Neural cell (in vitro differentiated cells): ENCODE measurements around the gene RNF187. TPM values are rescaled to one million over a fixed set of nuclear protein-coding genes. Genes with fewer than 3 reads are reported as not detected.
A peak's percentile ranks its signal among the peaks of the same experiment; 100 is the strongest.

ENCODE experiments used
- H2AFZ ChIP-seq: fragments of 200-600, 300-800 bp; sonication (generic), shearing (Covaris generic); 2 replicates; pipeline ENCODE4 v1.6.0; 2014; ENCODE audit warnings: low read depth, mild to moderate bottlenecking, antibody characterized with exemption, low read length, moderate library complexity
- H3F3A ChIP-seq: fragments of 200-600 bp; shearing (Covaris generic); 2 replicates; pipeline ENCODE4 v1.6.1; 2016; ENCODE audit warnings: mild to moderate bottlenecking, moderate library complexity, mixed read lengths, antibody characterized with exemption, low read length; ENCODE audit not compliant: insufficient read depth, poor library complexity, severe bottlenecking
- H3K27ac ChIP-seq: fragments of 200-600, 300-800 bp; sonication (generic), shearing (Covaris generic); 2 replicates; pipeline ENCODE4 v1.5.1; 2014; ENCODE audit warnings: mild to moderate bottlenecking, low read length, moderate library complexity
- H3K27me3 ChIP-seq: fragments of 300-800, 200-600 bp; sonication (generic), shearing (Covaris generic); 2 replicates; pipeline ENCODE4 v1.6.0; 2014; ENCODE audit warnings: mild to moderate bottlenecking, low read depth, low read length, moderate library complexity; ENCODE audit not compliant: insufficient read depth
- H3K36me3 ChIP-seq: fragments of 300-800, 200-600 bp; sonication (generic), shearing (Covaris generic); 2 replicates; pipeline ENCODE4 v1.5.1; 2014; ENCODE audit warnings: mild to moderate bottlenecking, antibody characterized with exemption, low read length, moderate library complexity; ENCODE audit not compliant: insufficient read depth
- H3K4me2 ChIP-seq: fragments of 300-800, 200-600 bp; sonication (generic), shearing (Covaris generic); 2 replicates; pipeline ENCODE4 v1.6.0; 2014; ENCODE audit warnings: mild to moderate bottlenecking, low read length
- H3K4me3 ChIP-seq: fragments of 300-800, 200-600 bp; sonication (generic), shearing (Covaris generic); 2 replicates; pipeline ENCODE4 v1.5.1; 2014; ENCODE audit warnings: mild to moderate bottlenecking, low read length, moderate library complexity
- H3K79me2 ChIP-seq: fragments of 200-600 bp; shearing (Covaris generic); replicated peaks from 2 replicates; pipeline ENCODE4 v1.6.0; 2014; ENCODE audit warnings: mild to moderate bottlenecking, low read length, moderate library complexity; ENCODE audit not compliant: insufficient read depth
- H3K9ac ChIP-seq: fragments of 300-800, 200-600 bp; sonication (generic), shearing (Covaris generic); 2 replicates; pipeline ENCODE4 v1.6.1; 2016; ENCODE audit warnings: mild to moderate bottlenecking, low read length, mixed read lengths
- H3K9me2 ChIP-seq: fragments of 200-600 bp; shearing (Covaris generic); 2 replicates; pipeline ENCODE4 v1.6.1; 2016; ENCODE audit warnings: mild to moderate bottlenecking, low read length, mixed read lengths; ENCODE audit not compliant: insufficient read depth
- H3K9me3 ChIP-seq: fragments of 200-600, 300-800 bp; sonication (generic), shearing (Covaris generic); 2 replicates; pipeline ENCODE4 v1.6.1; 2016; ENCODE audit warnings: mild to moderate bottlenecking, mixed run types, low read length, moderate library complexity, mixed read lengths
- H4K20me1 ChIP-seq: fragments of 200-600 bp; shearing (Covaris generic); 2 replicates; pipeline ENCODE4 v1.6.1; 2016; ENCODE audit warnings: mild to moderate bottlenecking, mixed run types; ENCODE audit not compliant: insufficient read depth
- EP300 ChIP-seq: fragments of 450-650 bp; conservative IDR thresholded peaks from 2 replicates; pipeline ENCODE4 v1.6.1; 2014; ENCODE audit warnings: antibody characterized with exemption, mild to moderate bottlenecking, moderate library complexity; ENCODE audit not compliant: poor library complexity, severe bottlenecking
- EZH2 ChIP-seq: fragments of 200-600, 300-800 bp; shearing (Covaris generic), sonication (generic); IDR thresholded peaks from 2 replicates; pipeline ENCODE4 v1.6.1; 2014; ENCODE audit warnings: antibody characterized with exemption, low read length, borderline replicate concordance, mild to moderate bottlenecking; ENCODE audit not compliant: insufficient read depth, poor library complexity, severe bottlenecking
- MXI1 ChIP-seq: fragments of 450-650 bp; conservative IDR thresholded peaks from 2 replicates; pipeline ENCODE4 v1.6.1; 2014; ENCODE audit warnings: antibody characterized with exemption, mild to moderate bottlenecking; ENCODE audit not compliant: poor library complexity, severe bottlenecking
- POLR2AphosphoS5 ChIP-seq: IDR thresholded peaks from 2 replicates; pipeline ENCODE4 v1.6.1; 2012
- RAD21 ChIP-seq: fragments of 450-650 bp; conservative IDR thresholded peaks from 2 replicates; pipeline ENCODE4 v1.6.1; 2014; ENCODE audit warnings: antibody characterized with exemption, mild to moderate bottlenecking, moderate library complexity
- SMC3 ChIP-seq: fragments of 450-650 bp; conservative IDR thresholded peaks from 2 replicates; pipeline ENCODE4 v1.6.1; 2014; ENCODE audit warnings: antibody characterized with exemption, mild to moderate bottlenecking, moderate library complexity; ENCODE audit not compliant: poor library complexity
- TAF1 ChIP-seq: IDR thresholded peaks from 2 replicates; pipeline ENCODE4 v1.6.1; 2012; ENCODE audit warnings: low read depth
- polyA plus RNA-seq: library from polyadenylated mRNA; depleted of rRNA; stranded (reverse); fragments of >200 nt; gene quantifications from 2 replicates; pipeline ENCODE4 v1.2.3, GENCODE V29; 2014
- TF ChIP-seq, protein P1 (sequence below): IDR thresholded peaks from 2 replicates; pipeline ENCODE4 v1.6.1; 2012; ENCODE audit warnings: borderline replicate concordance
- TF ChIP-seq, protein P2 (sequence below): fragments of 450-650 bp; IDR thresholded peaks from 2 replicates; pipeline ENCODE4 v1.5.1; 2014; ENCODE audit warnings: antibody characterized with exemption, mild to moderate bottlenecking, moderate library complexity; ENCODE audit not compliant: poor library complexity, severe bottlenecking

RNF187 gene
- polyA plus RNA-seq, 1 donor from 2014 or later, result 73.6 TPM

GRCh38 chr1:228445843-228446650 is 41.1 kb upstream of the RNF187 start:
- Histone ChIP-seq H2AFZ (peak overlapping the region; percentile 70), H3F3A (no peaks in the 10 kb centered on the region), H3K36me3 (no peaks in the 10 kb centered on the region), H3K9me2 (no peaks in the 10 kb centered on the region), H3K27ac (peak overlapping the region; percentile 9), H3K9ac (peak overlapping the region; percentile 66), H3K27me3 (no peaks in the 10 kb centered on the region), H3K9me3 (no peaks in the 10 kb centered on the region), H3K4me2 (peak overlapping the region; percentile 76), H4K20me1 (no peaks in the 10 kb centered on the region), H3K4me3 (peak overlapping the region; percentile 66), H3K79me2 (no peaks in the 10 kb centered on the region)
- no peak for TF ChIP-seq EZH2
- TF ChIP-seq MXI1, result peak; percentile 64
- peak; percentile 21 for TF ChIP-seq EP300
- TF ChIP-seq TAF1, result peak; percentile 32
- TF ChIP-seq SMC3, result no peak
- TF ChIP-seq, protein P1, sequence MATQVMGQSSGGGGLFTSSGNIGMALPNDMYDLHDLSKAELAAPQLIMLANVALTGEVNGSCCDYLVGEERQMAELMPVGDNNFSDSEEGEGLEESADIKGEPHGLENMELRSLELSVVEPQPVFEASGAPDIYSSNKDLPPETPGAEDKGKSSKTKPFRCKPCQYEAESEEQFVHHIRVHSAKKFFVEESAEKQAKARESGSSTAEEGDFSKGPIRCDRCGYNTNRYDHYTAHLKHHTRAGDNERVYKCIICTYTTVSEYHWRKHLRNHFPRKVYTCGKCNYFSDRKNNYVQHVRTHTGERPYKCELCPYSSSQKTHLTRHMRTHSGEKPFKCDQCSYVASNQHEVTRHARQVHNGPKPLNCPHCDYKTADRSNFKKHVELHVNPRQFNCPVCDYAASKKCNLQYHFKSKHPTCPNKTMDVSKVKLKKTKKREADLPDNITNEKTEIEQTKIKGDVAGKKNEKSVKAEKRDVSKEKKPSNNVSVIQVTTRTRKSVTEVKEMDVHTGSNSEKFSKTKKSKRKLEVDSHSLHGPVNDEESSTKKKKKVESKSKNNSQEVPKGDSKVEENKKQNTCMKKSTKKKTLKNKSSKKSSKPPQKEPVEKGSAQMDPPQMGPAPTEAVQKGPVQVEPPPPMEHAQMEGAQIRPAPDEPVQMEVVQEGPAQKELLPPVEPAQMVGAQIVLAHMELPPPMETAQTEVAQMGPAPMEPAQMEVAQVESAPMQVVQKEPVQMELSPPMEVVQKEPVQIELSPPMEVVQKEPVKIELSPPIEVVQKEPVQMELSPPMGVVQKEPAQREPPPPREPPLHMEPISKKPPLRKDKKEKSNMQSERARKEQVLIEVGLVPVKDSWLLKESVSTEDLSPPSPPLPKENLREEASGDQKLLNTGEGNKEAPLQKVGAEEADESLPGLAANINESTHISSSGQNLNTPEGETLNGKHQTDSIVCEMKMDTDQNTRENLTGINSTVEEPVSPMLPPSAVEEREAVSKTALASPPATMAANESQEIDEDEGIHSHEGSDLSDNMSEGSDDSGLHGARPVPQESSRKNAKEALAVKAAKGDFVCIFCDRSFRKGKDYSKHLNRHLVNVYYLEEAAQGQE, result no peak
- TF ChIP-seq POLR2AphosphoS5, result peak; percentile 25
- TF ChIP-seq, protein P2, sequence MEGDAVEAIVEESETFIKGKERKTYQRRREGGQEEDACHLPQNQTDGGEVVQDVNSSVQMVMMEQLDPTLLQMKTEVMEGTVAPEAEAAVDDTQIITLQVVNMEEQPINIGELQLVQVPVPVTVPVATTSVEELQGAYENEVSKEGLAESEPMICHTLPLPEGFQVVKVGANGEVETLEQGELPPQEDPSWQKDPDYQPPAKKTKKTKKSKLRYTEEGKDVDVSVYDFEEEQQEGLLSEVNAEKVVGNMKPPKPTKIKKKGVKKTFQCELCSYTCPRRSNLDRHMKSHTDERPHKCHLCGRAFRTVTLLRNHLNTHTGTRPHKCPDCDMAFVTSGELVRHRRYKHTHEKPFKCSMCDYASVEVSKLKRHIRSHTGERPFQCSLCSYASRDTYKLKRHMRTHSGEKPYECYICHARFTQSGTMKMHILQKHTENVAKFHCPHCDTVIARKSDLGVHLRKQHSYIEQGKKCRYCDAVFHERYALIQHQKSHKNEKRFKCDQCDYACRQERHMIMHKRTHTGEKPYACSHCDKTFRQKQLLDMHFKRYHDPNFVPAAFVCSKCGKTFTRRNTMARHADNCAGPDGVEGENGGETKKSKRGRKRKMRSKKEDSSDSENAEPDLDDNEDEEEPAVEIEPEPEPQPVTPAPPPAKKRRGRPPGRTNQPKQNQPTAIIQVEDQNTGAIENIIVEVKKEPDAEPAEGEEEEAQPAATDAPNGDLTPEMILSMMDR, result no peak
- no peak for TF ChIP-seq RAD21

- H3K79me2 ChIP-seq, result no peaks in the 10 kb centered on the region
- no peaks in the 10 kb centered on the region for H4K20me1 ChIP-seq
- H3K27me3 ChIP-seq, result no peaks in the 10 kb centered on the region
- no peak overlapping the region for H3K4me2 ChIP-seq
- H3K9me2 ChIP-seq, result no peaks in the 10 kb centered on the region
- no peaks in the 10 kb centered on the region for H3K36me3 ChIP-seq
- H2AFZ ChIP-seq, result no peak overlapping the region
- TF ChIP-seq SMC3 (no peak), EP300 (no peak), EZH2 (no peak), RAD21 (no peak), POLR2AphosphoS5 (no peak), MXI1 (no peak), TAF1 (no peak)
- TF ChIP-seq, protein P1, result no peak
- TF ChIP-seq, protein P2, result no peak
- no peaks in the 10 kb centered on the region for H3K9me3 ChIP-seq
- no peak overlapping the region for H3K27ac ChIP-seq
- H3F3A ChIP-seq, result no peaks in the 10 kb centered on the region
- no peak overlapping the region for H3K4me3 ChIP-seq
- no peak overlapping the region for H3K9ac ChIP-seq
Observed at GRCh38 chr1:228446852-228447251, 40.3 kb upstream of the RNF187 start.
